Spinal cord (tissue), 10 donors: ENCODE measurements around the gene NDUFA9. TPM values are rescaled to one million over a fixed set of nuclear protein-coding genes. Genes with fewer than 3 reads are reported as not detected.
A peak's percentile ranks its signal among the peaks of the same experiment; 100 is the strongest.

ENCODE experiments used
- DNase-seq, 6 donors: peaks; one replicate each; pipeline versions ENCODE4 v3.0.0 to v3.0.0-alpha.2; 2013 to 2015; ENCODE audit warnings: low spot score in 6 of 6, low read depth in 4 of 6
- H3K27ac ChIP-seq: one replicate; pipeline ENCODE4 v1.5.1; 2013; ENCODE audit warnings: low read depth, low read length, control low read depth
- H3K27me3 ChIP-seq: one replicate; pipeline ENCODE4 v1.6.1; 2013; ENCODE audit warnings: low read length; ENCODE audit not compliant: control insufficient read depth, insufficient read depth
- H3K36me3 ChIP-seq: one replicate; pipeline ENCODE4 v1.6.1; 2013; ENCODE audit warnings: low read length; ENCODE audit not compliant: control insufficient read depth, insufficient read depth
- H3K4me1 ChIP-seq: one replicate; pipeline ENCODE4 v1.6.1; 2013; ENCODE audit warnings: low read length; ENCODE audit not compliant: control insufficient read depth, insufficient read depth
- H3K4me3 ChIP-seq: one replicate; pipeline ENCODE4 v1.5.1; 2013; ENCODE audit warnings: low read depth, low read length, control low read depth
- H3K9me3 ChIP-seq: one replicate; pipeline ENCODE4 v1.6.1; 2013; ENCODE audit warnings: low read length; ENCODE audit not compliant: control insufficient read depth, insufficient read depth
- WGBS: methylation state at CpG from one replicate; pipeline ENCODE4 v1.1.5; 2013; ENCODE audit warnings: missing lambda C conversion rate; ENCODE audit not compliant: insufficient coverage; 5-methylcytosine and 5-hydroxymethylcytosine counted together
- long read RNA-seq, 4 donors: transcript quantifications; one replicate each; lab custom pipeline, GENCODE V29; 2026
- polyA plus RNA-seq, 2 donors: library from polyadenylated mRNA; unstranded; fragments of 120-200 nt; gene quantifications; one replicate each; pipeline ENCODE4 v1.2.1, GENCODE V29; 2013; ENCODE audit not compliant: insufficient read length in 2 of 2
- total RNA-seq, 2 donors: library from RNA; depleted of rRNA in 1 of 2; stranded (reverse); fragments of 120-200 nt in 1 of 2; fragments of >200 nt in 1 of 2; gene quantifications; one replicate each; pipeline versions ENCODE4 v1.2.3 to v1.2.4, GENCODE V29; 2013 to 2014
- donor health status: healthy.

Gene NDUFA9
- total RNA-seq (100 to 1,000 TPM in 1 of 2 donors, 10 to 100 TPM in 1; 37.6 to 111 TPM), polyA plus RNA-seq (10 to 100 TPM; 71.7 to 77.0 TPM)
- long read RNA-seq, donor 1, full-length matches to known transcripts = 44 of 49 reads
- long read RNA-seq, donor 1, partial matches to known transcripts = 5 of 49 reads
- long read RNA-seq, donor 1, other reads (novel, unspliced or antisense) = 0 of 49 reads
- long read RNA-seq, donor 2, full-length matches to known transcripts = 13 of 13 reads
- long read RNA-seq, donor 2, partial matches to known transcripts = 0 of 13 reads
- long read RNA-seq, donor 2, other reads (novel, unspliced or antisense) = 0 of 13 reads
- long read RNA-seq, donor 3, full-length matches to known transcripts = 13 of 13 reads
- long read RNA-seq, donor 3, partial matches to known transcripts = 0 of 13 reads
- long read RNA-seq, donor 3, other reads (novel, unspliced or antisense) = 0 of 13 reads
- long read RNA-seq, donor 4, full-length matches to known transcripts = 32 of 40 reads
- long read RNA-seq, donor 4, partial matches to known transcripts = 8 of 40 reads
- long read RNA-seq, donor 4, other reads (novel, unspliced or antisense) = 0 of 40 reads

GRCh38 chr12:4648501-4649357 is at the start of gene NDUFA9, which contains the start of gene AKAP3:
Gene NDUFA9 (plus strand): TSS chr12:4649114. CDS start chr12:4649127, 13 bp downstream.
Gene AKAP3 (minus strand): TSS chr12:4649051. CDS start chr12:4638196, 10,855 bp downstream.
- H3K4me1 ChIP-seq = peaks cover 3% of the 10 kb centered on the region
- H3K4me3 ChIP-seq = peak within 1 kb of the TSS; percentile 87
- H3K27me3 ChIP-seq = no peaks in the 10 kb centered on the region
- DNase-seq = peak; percentile 84 to 98 (median 89)
- H3K27ac ChIP-seq = peak within 1 kb of the TSS; percentile 80
- WGBS = under 1% methylated on average over 32 of the region's 39 CpGs
- H3K36me3 ChIP-seq = no peaks in the 10 kb centered on the region
- no peaks in the 10 kb centered on the region for H3K9me3 ChIP-seq

GRCh38 chr12:4603421-4603820 is 45.5 kb upstream of the NDUFA9 start:
- peaks cover 4% of the 10 kb centered on the region for H3K4me1 ChIP-seq
- no peaks in the 10 kb centered on the region for H3K27me3 ChIP-seq
- 36% methylated on average over 4 of the region's 7 CpGs for WGBS
- no peaks in the 10 kb centered on the region for H3K36me3 ChIP-seq
- H3K27ac ChIP-seq = no peak overlapping the region
- no peaks in the 10 kb centered on the region for H3K9me3 ChIP-seq
- peak in 2 of 6 donors; percentile 27 to 67 for DNase-seq
- no peak overlapping the region for H3K4me3 ChIP-seq

- H3K36me3 ChIP-seq = no peaks in the 10 kb centered on the region
- H3K4me3 ChIP-seq = no peak overlapping the region
- no peaks in the 10 kb centered on the region for H3K27me3 ChIP-seq
- no CpG with 5 or more reads among the region's 1 CpG for WGBS
- H3K9me3 ChIP-seq = no peaks in the 10 kb centered on the region
- H3K27ac ChIP-seq = no peak overlapping the region
- H3K4me1 ChIP-seq = peaks cover 4% of the 10 kb centered on the region
- DNase-seq = no peak
Observed at GRCh38 chr12:4603946-4604345, 45.0 kb upstream of the NDUFA9 start.

GRCh38 chr12:4604684-4605193 is 44.2 kb upstream of the NDUFA9 start:
- Histone ChIP-seq H3K27me3 (no peaks in the 10 kb centered on the region), H3K9me3 (no peaks in the 10 kb centered on the region), H3K36me3 (no peaks in the 10 kb centered on the region), H3K4me3 (peak overlapping the region; percentile 72), H3K4me1 (peaks cover 4% of the 10 kb centered on the region), H3K27ac (peak overlapping the region; percentile 17)
- DNase-seq = peak; percentile 54 to 93 (median 76)
- under 1% methylated on average over 18 of the region's 25 CpGs for WGBS

GRCh38 chr12:4607056-4607455 is 41.9 kb upstream of the NDUFA9 start:
- Histone ChIP-seq H3K4me1 (peaks cover 4% of the 10 kb centered on the region), H3K4me3 (no peak overlapping the region), H3K36me3 (no peaks in the 10 kb centered on the region), H3K27ac (no peak overlapping the region), H3K9me3 (no peaks in the 10 kb centered on the region), H3K27me3 (no peaks in the 10 kb centered on the region)
- WGBS = no CpG with 5 or more reads among the region's 3 CpGs
- no peak for DNase-seq

- no peaks in the 10 kb centered on the region for H3K9me3 ChIP-seq
- 98% methylated on average over 5 of the region's 9 CpGs for WGBS
- DNase-seq = no peak
- H3K4me3 ChIP-seq = no peak overlapping the region
- no peak overlapping the region for H3K27ac ChIP-seq
- no peaks in the 10 kb centered on the region for H3K27me3 ChIP-seq
- peaks cover 2% of the 10 kb centered on the region for H3K36me3 ChIP-seq
- no peaks in the 10 kb centered on the region for H3K4me1 ChIP-seq
Observed at GRCh38 chr12:4609071-4609470, 39.8 kb upstream of the NDUFA9 start.

- no peak for DNase-seq
- WGBS = 90% methylated on average over 2 of the region's 4 CpGs
- peaks cover 2% of the 10 kb centered on the region for H3K36me3 ChIP-seq
Observed at GRCh38 chr12:4610481-4610880, 38.4 kb upstream of the NDUFA9 start.

GRCh38 chr12:4615667-4616066 is 33.2 kb upstream of the NDUFA9 start:
- H3K9me3 ChIP-seq = no peaks in the 10 kb centered on the region
- no peak overlapping the region for H3K27ac ChIP-seq
- no peaks in the 10 kb centered on the region for H3K27me3 ChIP-seq
- peaks cover 4% of the 10 kb centered on the region for H3K36me3 ChIP-seq
- WGBS = 84% methylated on average over 7 of the region's 9 CpGs
- peaks cover 5% of the 10 kb centered on the region for H3K4me1 ChIP-seq
- H3K4me3 ChIP-seq = no peak overlapping the region
- DNase-seq = peak in 2 of 6 donors; percentile 13 to 35

More at GRCh38 chr12:4610481-4610880, 38.4 kb upstream of the NDUFA9 start:
- Histone ChIP-seq H3K4me1 (peaks cover 1% of the 10 kb centered on the region), H3K4me3 (no peak overlapping the region), H3K9me3 (no peaks in the 10 kb centered on the region), H3K27ac (no peak overlapping the region), H3K27me3 (no peaks in the 10 kb centered on the region)

- H3K36me3 ChIP-seq = no peaks in the 10 kb centered on the region
- H3K9me3 ChIP-seq = no peaks in the 10 kb centered on the region
- no peaks in the 10 kb centered on the region for H3K4me1 ChIP-seq
- no peaks in the 10 kb centered on the region for H3K27me3 ChIP-seq
- H3K4me3 ChIP-seq = no peak overlapping the region
- WGBS = no CpG with 5 or more reads among the region's 3 CpGs
- no peak for DNase-seq
- H3K27ac ChIP-seq = no peak overlapping the region
Observed at GRCh38 chr12:4621511-4621910, 27.4 kb upstream of the NDUFA9 start.
